Activated CD4-positive, alpha-beta T cell treated with anti-CD3 and anti-CD28 coated beads for 4 hours (primary cell): ENCODE data around the gene PTPN13.

Source experiments
- DNase-seq, 2 donors: peaks; one replicate each; pipeline ENCODE4 v3.0.0-alpha.2; 2020

The PTPN13 gene

GRCh38 chr4:86587381-86588140 is 6.6 kb upstream of the PTPN13 start:
- DNase-seq = no peak

GRCh38 chr4:86592553-86593249 is 1.4 kb upstream of the PTPN13 start:
- DNase-seq = no peak

- no peak for DNase-seq
These were observed 677 bp downstream of the PTPN13 start for GRCh38 chr4:86594559-86595425.

GRCh38 chr4:86595426-86595805 is 1.3 kb downstream of the PTPN13 start:
- no peak for DNase-seq

GRCh38 chr4:86596807-86597206 is 2.7 kb downstream of the PTPN13 start:
- DNase-seq = no peak

- no peak for DNase-seq
These were observed 6.0 kb downstream of the PTPN13 start for GRCh38 chr4:86600007-86600653.

GRCh38 chr4:86603311-86603885 is 9.3 kb downstream of the PTPN13 start:
- DNase-seq = no peak

GRCh38 chr4:86606809-86607208 is 12.7 kb downstream of the PTPN13 start:
- DNase-seq = no peak

GRCh38 chr4:86608757-86609375 is 14.8 kb downstream of the PTPN13 start:
- DNase-seq = no peak

GRCh38 chr4:86611757-86612156 is 17.6 kb downstream of the PTPN13 start:
- no peak for DNase-seq

GRCh38 chr4:86613734-86614133 is 19.6 kb downstream of the PTPN13 start:
- DNase-seq = no peak

- DNase-seq = no peak
These were observed 20.8 kb downstream of the PTPN13 start for GRCh38 chr4:86614865-86615264.

- no peak for DNase-seq
These were observed 21.4 kb downstream of the PTPN13 start for GRCh38 chr4:86615501-86615900.

- no peak for DNase-seq
These were observed 25.5 kb downstream of the PTPN13 start for GRCh38 chr4:86619656-86620055.

- no peak for DNase-seq
These were observed 27.3 kb downstream of the PTPN13 start for GRCh38 chr4:86621435-86621834.

- DNase-seq = no peak
These were observed 32.0 kb downstream of the PTPN13 start for GRCh38 chr4:86626066-86626465.

- DNase-seq = no peak
These were observed 33.5 kb downstream of the PTPN13 start for GRCh38 chr4:86627462-86628135.

- DNase-seq = no peak
These were observed 36.5 kb downstream of the PTPN13 start for GRCh38 chr4:86630629-86631028.

- no peak for DNase-seq
These were observed 37.1 kb downstream of the PTPN13 start for GRCh38 chr4:86631166-86631565.

- DNase-seq = no peak
These were observed 39.7 kb downstream of the PTPN13 start for GRCh38 chr4:86633854-86634253.

GRCh38 chr4:86640469-86640868 is 46.4 kb downstream of the PTPN13 start:
- no peak for DNase-seq
